HG03378 (cell line): ENCODE results near the gene RBM10.
A peak's percentile ranks its signal among the peaks of the same experiment; 100 is the strongest.

Experiments
- ATAC-seq: cut with Tn5 transposase; IDR thresholded peaks from one replicate; pipeline ENCODE4 v1.9.1; 2021; ENCODE audit warnings: mild to moderate bottlenecking, moderate library complexity; ENCODE audit not compliant: unreplicated experiment

RBM10 gene

GRCh38 chrX:47216393-47216925 lies 71.4 kb downstream of the RBM10 start:
- no peak for ATAC-seq

- ATAC-seq: no peak
Observed at GRCh38 chrX:47217121-47217851, 72.3 kb downstream of the RBM10 start.

- ATAC-seq: peak; percentile 87
Observed at GRCh38 chrX:47217852-47218279, 72.8 kb downstream of the RBM10 start.

GRCh38 chrX:47218280-47218919 lies 73.4 kb downstream of the RBM10 start, which contains the start of gene CDK16:
CDK16 (plus strand) TSS chrX:47218681; CDS start chrX:47223558, 4,877 bp downstream.
- peak; percentile 39 for ATAC-seq

GRCh38 chrX:47218920-47219815 lies 74.1 kb downstream of the RBM10 start:
- ATAC-seq: no peak

GRCh38 chrX:47221756-47222155 lies 76.7 kb downstream of the RBM10 start:
- no peak for ATAC-seq

- no peak for ATAC-seq
Observed at GRCh38 chrX:47222751-47223350, 77.8 kb downstream of the RBM10 start.

GRCh38 chrX:47223476-47224250 lies 78.6 kb downstream of the RBM10 start:
- ATAC-seq: no peak

GRCh38 chrX:47224266-47224895 lies 79.4 kb downstream of the RBM10 start:
- no peak for ATAC-seq

- no peak for ATAC-seq
Observed at GRCh38 chrX:47224896-47225290, 79.9 kb downstream of the RBM10 start.

GRCh38 chrX:47226071-47226470 lies 81.0 kb downstream of the RBM10 start:
- no peak for ATAC-seq

GRCh38 chrX:47226531-47227333 lies 81.7 kb downstream of the RBM10 start:
- ATAC-seq: no peak

GRCh38 chrX:47227334-47227583 lies 82.2 kb downstream of the RBM10 start:
- ATAC-seq: no peak

- ATAC-seq: no peak
Observed at GRCh38 chrX:47228550-47229270, 83.7 kb downstream of the RBM10 start.

GRCh38 chrX:47229427-47229826 lies 84.4 kb downstream of the RBM10 start:
- ATAC-seq: no peak

GRCh38 chrX:47230136-47230868 lies 85.3 kb downstream of the RBM10 start:
- no peak for ATAC-seq

GRCh38 chrX:47231167-47231566 lies 86.1 kb downstream of the RBM10 start:
- no peak for ATAC-seq
